Epithelial cell of esophagus (primary cell): Measurements from ENCODE around the gene GRB10.

Experiments used
- DNase-seq: peaks from one replicate; pipeline ENCODE4 v3.0.0; 2010; ENCODE audit warnings: low read depth
- H3K4me3 ChIP-seq: 2 replicates; pipeline ENCODE4 v1.5.1; 2011; ENCODE audit warnings: mild to moderate bottlenecking, low read length, control low read depth
- CTCF ChIP-seq: IDR thresholded peaks from 2 replicates; pipeline ENCODE4 v1.5.1; 2011; ENCODE audit warnings: low read depth, mild to moderate bottlenecking, low read length, control low read depth, inconsistent platforms; ENCODE audit not compliant: insufficient read depth; ENCODE audit errors: missing control alignments

Gene GRB10

GRCh38 chr7:50793947-50794570 lies 11.4 kb upstream of the GRB10 start:
- peak overlapping the region; percentile 34 for H3K4me3 ChIP-seq
- DNase-seq, result no peak
- TF ChIP-seq CTCF, result no peak

- no peak for TF ChIP-seq CTCF
- peak overlapping the region; percentile 34 for H3K4me3 ChIP-seq
- DNase-seq, result peak; percentile 66
Observed at GRCh38 chr7:50793120-50793946, 10.6 kb upstream of the GRB10 start.

GRCh38 chr7:50792342-50793119 lies 9.8 kb upstream of the GRB10 start:
- H3K4me3 ChIP-seq, result peak overlapping the region; percentile 57
- DNase-seq, result peak; percentile 43
- TF ChIP-seq CTCF, result no peak

- peak overlapping the region; percentile 57 for H3K4me3 ChIP-seq
- no peak for TF ChIP-seq CTCF
- DNase-seq, result peak; percentile 53
Observed at GRCh38 chr7:50791938-50792341, 9.2 kb upstream of the GRB10 start.

GRCh38 chr7:50791363-50791937 lies 8.8 kb upstream of the GRB10 start:
- DNase-seq, result no peak
- peak overlapping the region; percentile 57 for H3K4me3 ChIP-seq
- TF ChIP-seq CTCF, result no peak

GRCh38 chr7:50790381-50790780 lies 7.7 kb upstream of the GRB10 start:
- DNase-seq, result no peak
- TF ChIP-seq CTCF, result no peak
- H3K4me3 ChIP-seq, result no peak overlapping the region
